Osteoblast (primary cell): ENCODE data around the gene SLC22A3. TPM values are rescaled to one million over a fixed set of nuclear protein-coding genes. Genes with fewer than 3 reads are reported as not detected.

ENCODE experiments used
- DNase-seq: peaks from one replicate; pipeline ENCODE4 v3.0.0; 2011; ENCODE audit warnings: low spot score, mixed read lengths; ENCODE audit not compliant: insufficient read length; ENCODE audit errors: missing footprints
- H2AFZ ChIP-seq: 2 replicates; pipeline ENCODE4 v1.6.0; 2011; ENCODE audit warnings: mild to moderate bottlenecking, low read length
- H3K27ac ChIP-seq: 2 replicates; pipeline ENCODE4 v1.5.1; 2011; ENCODE audit warnings: mild to moderate bottlenecking, low read depth, low read length, moderate library complexity
- H3K27me3 ChIP-seq: 2 replicates; pipeline ENCODE4 v1.6.0; 2012; ENCODE audit warnings: mild to moderate bottlenecking, control low read depth, inconsistent platforms, low read length, moderate library complexity; ENCODE audit not compliant: insufficient read depth
- H3K36me3 ChIP-seq: 2 replicates; pipeline ENCODE4 v1.5.1; 2011; ENCODE audit warnings: mild to moderate bottlenecking, low read length, control low read depth, moderate library complexity; ENCODE audit not compliant: insufficient read depth
- H3K4me1 ChIP-seq: 2 replicates; pipeline ENCODE4 v1.5.1; 2011; ENCODE audit warnings: mild to moderate bottlenecking, low read length, control low read depth, moderate library complexity; ENCODE audit not compliant: insufficient read depth
- H3K4me2 ChIP-seq: 2 replicates; pipeline ENCODE4 v1.6.0; 2011; ENCODE audit warnings: mild to moderate bottlenecking, low read length; ENCODE audit not compliant: insufficient read depth
- H3K4me3 ChIP-seq: fragments of 200-600 bp; sonication (generic); 3 replicates; pipeline ENCODE4 v1.5.1; 2012; ENCODE audit warnings: mild to moderate bottlenecking, low read length, inconsistent platforms; ENCODE audit not compliant: insufficient read depth
- H3K79me2 ChIP-seq: 2 replicates; pipeline ENCODE4 v1.6.0; 2012; ENCODE audit warnings: mild to moderate bottlenecking, low read length, control low read depth, inconsistent platforms; ENCODE audit not compliant: insufficient read depth
- H3K9me3 ChIP-seq: 2 replicates; pipeline ENCODE4 v1.5.1; 2011; ENCODE audit warnings: low read depth, low read length, control low read depth
- H4K20me1 ChIP-seq: 2 replicates; pipeline ENCODE4 v1.6.0; 2012; ENCODE audit warnings: mild to moderate bottlenecking, low read length, control low read depth; ENCODE audit not compliant: insufficient read depth
- CTCF ChIP-seq: IDR thresholded peaks from 2 replicates; pipeline ENCODE4 v1.5.1; 2011; ENCODE audit warnings: mild to moderate bottlenecking, low read depth, low read length, moderate library complexity; ENCODE audit errors: extremely low read depth
- total RNA-seq: library from RNA; depleted of rRNA; stranded (reverse); fragments of >200 nt; gene quantifications from 2 replicates; pipeline ENCODE4 v1.2.3, GENCODE V29; 2012

The SLC22A3 gene
- total RNA-seq, 1 donor, result 22.1 TPM

- no peak for DNase-seq
- no peak for TF ChIP-seq CTCF
These were observed 89.0 kb downstream of the SLC22A3 start for GRCh38 chr6:160437154-160437553.

GRCh38 chr6:160437775-160438174 lies 89.6 kb downstream of the SLC22A3 start:
- no peak overlapping the region for H3K4me2 ChIP-seq
- DNase-seq, result no peak
- H3K27me3 ChIP-seq, result no peaks in the 10 kb centered on the region
- no peaks in the 10 kb centered on the region for H4K20me1 ChIP-seq
- no peaks in the 10 kb centered on the region for H3K79me2 ChIP-seq
- H3K9me3 ChIP-seq, result no peaks in the 10 kb centered on the region
- no peak for TF ChIP-seq CTCF
- no peak overlapping the region for H2AFZ ChIP-seq
- H3K36me3 ChIP-seq, result no peaks in the 10 kb centered on the region
- H3K4me1 ChIP-seq, result no peaks in the 10 kb centered on the region
- no peak overlapping the region for H3K27ac ChIP-seq
- no peak overlapping the region for H3K4me3 ChIP-seq

More at GRCh38 chr6:160437154-160437553, 89.0 kb downstream of the SLC22A3 start:
- Histone ChIP-seq H3K27ac (no peak overlapping the region), H3K4me2 (no peak overlapping the region), H3K79me2 (no peaks in the 10 kb centered on the region), H3K4me3 (no peak overlapping the region), H4K20me1 (no peaks in the 10 kb centered on the region), H3K9me3 (no peaks in the 10 kb centered on the region), H3K36me3 (no peaks in the 10 kb centered on the region), H2AFZ (no peak overlapping the region), H3K27me3 (no peaks in the 10 kb centered on the region), H3K4me1 (no peaks in the 10 kb centered on the region)

GRCh38 chr6:160438481-160438880 lies 90.3 kb downstream of the SLC22A3 start:
- Histone ChIP-seq H3K9me3 (no peaks in the 10 kb centered on the region), H3K4me2 (no peak overlapping the region), H3K27me3 (no peaks in the 10 kb centered on the region), H2AFZ (no peak overlapping the region), H3K79me2 (no peaks in the 10 kb centered on the region), H3K36me3 (no peaks in the 10 kb centered on the region), H3K4me3 (no peak overlapping the region), H3K27ac (no peak overlapping the region), H4K20me1 (no peaks in the 10 kb centered on the region), H3K4me1 (no peaks in the 10 kb centered on the region)
- no peak for TF ChIP-seq CTCF
- DNase-seq, result no peak

- no peaks in the 10 kb centered on the region for H4K20me1 ChIP-seq
- no peaks in the 10 kb centered on the region for H3K27me3 ChIP-seq
- no peaks in the 10 kb centered on the region for H3K36me3 ChIP-seq
- TF ChIP-seq CTCF, result no peak
- H3K4me1 ChIP-seq, result no peaks in the 10 kb centered on the region
- no peak overlapping the region for H2AFZ ChIP-seq
- DNase-seq, result no peak
- H3K79me2 ChIP-seq, result no peaks in the 10 kb centered on the region
- no peak overlapping the region for H3K4me3 ChIP-seq
- H3K4me2 ChIP-seq, result no peak overlapping the region
- no peak overlapping the region for H3K27ac ChIP-seq
- no peaks in the 10 kb centered on the region for H3K9me3 ChIP-seq
These were observed 91.6 kb downstream of the SLC22A3 start for GRCh38 chr6:160439751-160440150.
